Kidney glomerular epithelial cell (primary cell): Measurements from ENCODE around the gene CCDC152.

Source experiments
- DNase-seq: peaks from one replicate; lab custom pipeline; 2025; lab: John Stamatoyannopoulos, UW

Gene CCDC152

DNA sequence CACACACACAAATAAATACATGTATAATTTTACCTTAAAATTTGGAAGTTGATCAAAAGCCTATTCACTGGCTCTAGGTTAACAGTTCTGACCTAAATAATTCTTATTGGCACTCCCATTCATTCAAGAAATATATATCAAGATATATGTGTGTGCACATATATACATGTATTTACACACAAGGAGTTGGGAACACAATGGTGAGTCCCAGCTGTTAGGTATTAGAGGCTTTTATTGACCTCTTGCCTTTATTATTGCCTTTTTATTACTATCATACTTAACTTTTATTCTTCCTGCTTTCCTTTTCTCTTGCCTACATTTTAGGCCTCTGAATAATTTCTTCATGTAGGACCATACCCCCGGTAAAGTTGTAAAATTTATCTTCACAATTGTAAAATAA, 25.0 kb downstream of the CCDC152 start:
- no peak for DNase-seq

DNA sequence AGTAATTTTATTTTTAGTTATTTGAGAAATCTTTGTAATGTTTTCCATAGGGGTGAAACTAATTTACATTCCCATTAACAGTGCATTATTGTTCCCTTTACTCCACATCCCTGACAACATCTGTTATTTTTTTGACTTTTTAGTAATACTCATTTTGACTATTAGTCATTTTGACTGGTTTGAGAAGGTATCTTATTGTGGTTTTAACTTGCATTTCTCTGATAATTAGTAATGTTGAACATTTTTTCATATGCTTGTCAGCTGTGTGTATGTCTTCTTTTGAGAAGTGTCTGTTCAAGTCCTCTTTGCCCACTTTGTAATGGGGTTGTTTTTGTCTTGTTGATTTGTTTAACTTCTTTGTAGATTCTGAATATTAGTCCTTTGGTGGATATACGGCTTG, 27.5 kb downstream of the CCDC152 start:
- no peak for DNase-seq

DNA sequence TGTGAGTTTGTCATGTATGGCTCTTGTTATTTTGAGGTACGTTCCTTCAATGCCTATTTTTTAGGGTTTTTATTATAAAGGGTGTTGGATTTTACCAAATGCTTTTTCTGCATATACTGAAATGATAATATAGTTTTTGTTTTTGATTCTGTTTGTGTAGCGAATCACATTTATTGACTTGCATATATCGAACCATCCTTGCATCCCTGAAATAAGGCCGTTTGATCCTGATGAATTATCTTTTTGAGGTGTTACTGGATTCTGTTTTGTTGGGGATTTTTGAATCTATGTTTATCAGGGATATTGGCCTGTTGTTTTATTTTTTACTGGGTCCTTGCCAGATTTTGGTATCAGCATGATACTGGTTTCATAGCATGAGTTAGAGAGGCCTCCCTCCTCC, 29.1 kb downstream of the CCDC152 start:
- no peak for DNase-seq

DNA sequence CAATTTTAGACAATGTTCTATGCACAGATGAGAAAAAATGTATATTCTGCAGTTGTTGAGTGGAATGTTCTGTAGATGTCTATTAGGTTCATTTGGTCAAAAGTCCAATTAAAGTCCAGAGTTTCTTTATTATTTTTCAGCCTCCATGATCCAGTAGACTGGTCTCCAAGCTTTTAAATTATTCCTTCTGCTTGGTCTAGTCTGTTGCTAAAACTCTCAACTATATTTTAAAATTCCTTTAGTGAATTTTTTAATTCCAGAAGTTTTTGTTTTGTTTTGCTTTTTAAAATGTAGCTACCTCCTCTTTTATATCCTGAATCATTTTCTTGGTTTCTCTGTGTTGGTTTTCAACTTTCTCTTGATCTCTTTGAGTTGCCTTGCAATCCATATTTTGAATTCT, 30.5 kb downstream of the CCDC152 start:
- DNase-seq, result no peak

DNA sequence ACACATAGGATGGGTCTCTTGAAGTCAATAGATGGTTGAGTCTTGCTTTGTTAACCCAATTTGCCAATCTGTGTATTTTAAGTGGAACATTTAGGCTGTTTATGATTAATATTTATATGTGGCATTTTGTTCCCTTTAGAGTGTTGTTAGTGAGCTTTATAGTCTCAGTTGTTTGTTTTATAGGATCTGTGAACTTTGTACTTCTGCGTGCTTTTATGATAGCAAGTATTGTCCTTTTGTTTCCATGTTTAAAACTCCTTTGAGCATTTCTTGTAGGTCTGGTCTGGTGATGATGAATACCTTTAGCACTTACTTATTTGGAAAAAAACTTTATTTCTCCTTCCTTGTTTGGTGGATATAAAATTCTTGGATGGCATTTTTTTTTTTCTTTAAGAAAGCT, 31.2 kb downstream of the CCDC152 start:
- no peak for DNase-seq

DNA sequence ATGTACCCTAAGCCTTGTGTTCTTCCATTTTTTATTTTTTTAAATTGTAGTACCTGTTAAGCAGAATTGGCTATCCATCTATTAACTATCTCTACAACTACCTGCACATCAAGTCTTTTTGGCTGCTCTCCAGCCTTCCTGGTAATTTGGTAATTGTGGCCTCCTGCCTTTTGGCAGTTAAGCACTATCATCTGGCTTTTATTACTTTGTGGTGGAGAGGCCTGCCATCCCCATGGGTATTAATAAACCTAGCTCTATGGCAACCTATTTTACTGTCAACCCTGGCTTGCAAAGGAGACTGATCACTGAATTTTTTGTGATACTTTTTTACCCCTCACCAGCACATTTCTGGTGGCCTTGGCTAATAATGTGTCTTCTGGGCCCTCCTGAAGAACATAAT, 34.5 kb downstream of the CCDC152 start:
- no peak for DNase-seq

DNA sequence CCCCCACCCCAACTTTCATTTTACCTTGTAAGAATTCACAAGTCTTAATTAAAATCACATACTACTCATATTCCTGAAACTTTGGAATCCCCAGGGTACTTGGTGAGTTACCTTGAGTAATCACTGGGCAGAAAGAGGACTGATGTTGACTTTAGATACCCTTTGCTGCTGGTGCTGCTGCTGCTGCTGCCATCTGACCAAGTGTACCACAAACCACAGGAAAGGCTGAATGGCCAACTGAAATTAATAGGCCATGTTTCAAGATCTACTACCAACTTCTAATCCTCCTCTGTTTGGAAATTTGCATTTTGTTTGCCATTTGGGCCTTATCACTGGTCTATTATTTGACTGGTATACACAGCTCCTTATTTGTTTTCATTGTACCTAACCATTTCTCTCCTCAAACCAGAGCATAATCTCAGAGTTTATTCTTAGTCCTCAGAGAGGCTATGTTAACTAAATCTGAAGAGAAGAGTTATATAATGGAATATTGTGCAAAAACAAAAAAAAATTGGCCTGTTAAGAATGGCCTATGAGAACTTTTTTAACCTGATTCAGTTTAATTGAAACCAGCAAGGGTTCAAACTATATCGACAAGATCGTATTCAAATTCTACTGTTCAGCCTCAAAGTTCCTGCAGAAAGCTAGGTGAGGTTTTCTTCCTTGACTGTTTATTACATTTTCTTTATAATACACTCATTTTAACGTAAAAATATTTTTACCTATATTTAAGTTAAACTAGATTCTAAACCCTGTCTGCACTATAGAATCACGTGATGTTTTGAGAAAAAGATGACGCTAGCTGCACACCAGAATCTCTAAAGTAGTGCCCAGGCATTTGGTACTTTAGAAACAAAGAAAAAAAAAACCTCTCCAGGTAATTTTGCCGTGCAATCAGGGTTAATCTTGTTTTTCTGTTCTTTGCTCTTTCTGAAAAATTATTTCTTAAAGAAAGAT, 41.9 kb downstream of the CCDC152 start:
- no peak for DNase-seq

DNA sequence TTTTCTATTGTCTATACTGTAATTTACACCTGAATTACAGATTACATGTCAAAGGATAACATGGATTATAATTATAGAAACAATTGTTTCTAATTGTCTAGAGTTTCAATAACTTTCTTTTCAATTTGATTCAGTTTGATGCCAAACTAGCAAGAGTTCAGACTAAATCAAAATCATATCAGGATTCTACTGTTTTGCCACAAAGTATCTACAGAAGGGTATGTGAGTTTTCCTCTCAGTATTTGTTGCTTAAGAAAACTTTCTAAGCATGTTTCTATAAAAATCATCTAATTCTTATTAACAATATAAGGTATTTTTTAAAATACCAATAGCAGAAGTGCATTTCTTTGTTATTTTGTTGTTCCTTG, 42.6 kb downstream of the CCDC152 start:
- no peak for DNase-seq

DNA sequence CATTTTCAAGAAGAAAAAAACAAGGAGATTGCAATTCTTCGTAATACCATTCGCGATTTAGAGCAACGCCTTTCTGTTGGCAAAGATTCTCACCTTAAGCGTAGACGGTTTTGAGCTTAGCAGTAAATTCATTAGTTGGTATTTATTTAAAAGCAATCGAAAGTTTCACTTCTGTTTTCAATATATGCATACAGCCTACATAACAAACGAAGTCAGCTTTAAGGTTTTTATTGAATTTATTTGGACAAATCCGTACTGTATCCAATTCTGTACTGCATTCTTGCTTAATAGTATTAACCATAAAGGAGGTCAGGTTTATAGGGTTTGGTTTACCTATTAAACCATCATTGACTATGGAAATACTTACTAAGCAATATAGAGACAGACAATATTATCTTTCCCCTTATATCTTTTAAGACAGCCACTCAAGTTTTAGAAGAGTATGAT, 43.1 kb downstream of the CCDC152 start:
- DNase-seq, result no peak

DNA sequence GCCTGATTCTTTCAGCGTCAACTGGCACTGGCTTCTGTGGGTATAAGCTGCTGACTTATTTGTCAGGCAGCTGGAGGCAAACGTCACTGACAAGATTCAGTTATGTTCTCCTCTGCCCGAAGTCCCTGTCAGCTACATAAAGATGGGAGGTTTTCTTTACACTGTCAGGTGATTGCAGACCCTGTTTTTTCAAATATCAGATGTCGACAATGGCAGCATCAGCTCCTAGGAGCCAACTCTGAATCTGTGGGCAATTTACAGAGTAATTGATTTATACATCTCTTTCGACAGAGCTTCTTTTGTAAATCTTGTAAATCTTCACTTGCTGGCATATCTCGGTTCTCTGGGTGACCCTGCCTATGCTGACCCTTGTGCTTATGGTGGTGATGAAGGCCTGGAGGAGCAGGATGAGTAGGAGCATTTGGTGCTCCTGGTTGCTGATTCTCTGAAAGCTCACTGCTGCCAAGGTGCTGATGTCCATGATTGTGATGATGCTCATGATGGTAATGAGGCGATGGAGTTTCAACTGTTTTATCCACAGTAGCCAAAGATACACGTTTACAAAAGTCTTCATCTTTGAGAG, 44.2 kb downstream of the CCDC152 start:
- DNase-seq, result no peak

DNA sequence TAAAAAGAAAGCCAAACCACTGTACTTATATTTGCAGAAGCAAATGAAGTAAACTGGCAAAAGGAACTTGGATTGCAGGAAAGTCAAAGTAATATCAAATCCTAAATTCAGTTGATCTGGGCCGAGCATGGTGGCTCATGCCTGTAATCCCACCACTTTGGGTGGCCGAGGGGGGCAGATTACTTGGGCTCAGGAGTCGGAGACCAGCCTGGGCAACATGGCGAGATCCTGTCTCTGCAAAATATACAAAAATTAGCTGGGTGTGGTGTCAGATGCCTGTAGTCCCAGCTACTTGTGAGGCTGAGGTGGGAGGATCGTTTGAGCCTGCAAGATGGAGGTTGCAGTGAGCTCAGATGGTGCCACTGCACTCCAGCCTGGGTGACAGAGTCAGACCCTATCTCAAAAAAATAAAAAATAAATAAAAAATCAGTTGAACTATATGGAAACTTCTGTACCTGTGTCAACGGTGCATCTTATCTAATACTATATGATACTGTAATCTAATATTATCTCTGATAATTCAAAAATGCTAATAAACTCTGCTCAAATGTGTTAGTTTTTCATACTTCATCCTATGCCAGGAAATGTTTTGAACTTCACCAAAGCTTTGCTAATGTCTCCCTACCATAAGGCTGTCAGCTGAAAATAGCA, 45.0 kb downstream of the CCDC152 start:
- DNase-seq, result no peak

DNA sequence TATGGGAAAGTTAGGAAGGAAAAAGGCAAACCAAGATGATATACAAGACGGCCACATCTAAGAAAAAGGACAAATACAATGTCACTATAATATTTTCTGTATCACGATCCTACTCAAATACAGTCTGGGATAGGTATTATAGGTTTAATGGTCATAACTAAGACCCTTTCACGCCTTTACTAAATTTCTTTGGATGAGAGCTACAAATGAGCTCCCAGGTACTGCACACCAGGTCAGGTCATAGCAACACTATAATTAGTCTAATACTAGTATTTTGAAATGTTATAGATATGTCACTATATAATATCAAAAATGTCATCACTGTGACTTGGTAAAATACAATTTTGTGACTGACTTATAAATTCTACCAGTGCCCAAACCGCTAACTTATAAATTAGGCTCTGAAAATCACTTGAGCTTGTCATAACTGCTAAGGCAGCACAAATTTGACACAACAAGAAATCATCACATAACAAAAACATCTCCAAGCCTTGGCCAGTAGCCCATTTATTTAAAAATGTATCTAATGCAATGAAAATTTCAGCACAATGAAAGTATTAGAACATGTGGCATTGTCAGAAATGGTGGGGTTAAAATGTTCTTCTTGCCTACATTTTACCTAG, 48.2 kb downstream of the CCDC152 start:
- DNase-seq, result no peak

DNA sequence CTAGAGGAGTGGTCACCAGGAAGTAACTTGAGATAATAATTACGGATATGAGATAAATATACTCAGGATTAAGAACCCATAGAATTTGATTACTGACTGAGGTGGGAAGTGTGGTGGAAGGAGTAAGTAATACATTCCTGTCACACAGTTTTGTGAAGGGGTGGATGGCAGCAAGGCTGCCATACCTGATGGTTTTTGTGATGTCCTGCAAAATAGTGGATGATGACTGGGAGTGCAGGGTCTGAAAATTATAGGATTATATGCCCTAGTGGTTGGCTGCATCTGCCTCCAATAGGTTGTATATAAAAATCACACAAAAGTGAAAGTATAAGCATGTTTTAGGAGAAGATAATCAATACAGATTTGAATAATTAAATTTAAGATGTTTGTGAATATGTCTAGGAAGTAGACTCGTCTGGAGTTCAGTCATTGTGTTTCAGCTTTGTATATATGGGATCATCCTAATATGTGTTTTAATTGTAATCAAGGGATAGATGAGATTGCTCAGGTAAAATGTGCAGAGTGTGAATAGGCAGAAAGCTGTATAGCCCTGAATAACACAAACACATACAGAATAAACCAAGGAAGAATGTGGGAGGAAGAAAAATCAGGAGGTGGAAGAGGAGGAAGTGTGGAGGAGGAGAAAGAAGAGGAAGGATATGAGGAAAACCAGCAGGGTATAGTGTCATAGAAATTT, 49.5 kb downstream of the CCDC152 start:
- DNase-seq, result no peak

DNA sequence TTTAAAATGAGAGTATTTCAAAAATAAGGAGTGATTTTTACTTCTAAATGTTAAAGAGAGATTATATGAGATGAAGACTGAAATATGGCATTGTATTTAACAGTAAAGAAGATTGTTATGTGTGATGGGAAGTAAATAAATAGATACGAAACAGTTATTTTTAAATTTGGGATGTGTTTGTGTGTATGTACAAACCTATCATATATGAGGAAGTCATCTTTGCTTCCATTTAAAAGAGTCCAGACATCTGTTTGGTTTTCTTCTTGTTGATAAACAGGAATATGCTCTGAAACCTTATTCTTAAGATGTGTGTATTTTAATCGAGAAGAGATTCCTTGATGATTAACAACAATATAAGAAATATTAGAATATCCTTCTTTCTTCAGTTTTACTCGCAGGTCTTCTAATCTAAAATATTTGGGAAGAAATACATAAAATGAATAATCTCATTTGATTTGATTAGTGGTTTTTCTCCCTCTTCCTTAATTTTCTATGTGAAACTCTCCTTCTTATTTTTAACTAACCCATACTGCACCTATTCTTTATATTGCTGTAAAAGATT, 50.2 kb downstream of the CCDC152 start:
- DNase-seq, result no peak

DNA sequence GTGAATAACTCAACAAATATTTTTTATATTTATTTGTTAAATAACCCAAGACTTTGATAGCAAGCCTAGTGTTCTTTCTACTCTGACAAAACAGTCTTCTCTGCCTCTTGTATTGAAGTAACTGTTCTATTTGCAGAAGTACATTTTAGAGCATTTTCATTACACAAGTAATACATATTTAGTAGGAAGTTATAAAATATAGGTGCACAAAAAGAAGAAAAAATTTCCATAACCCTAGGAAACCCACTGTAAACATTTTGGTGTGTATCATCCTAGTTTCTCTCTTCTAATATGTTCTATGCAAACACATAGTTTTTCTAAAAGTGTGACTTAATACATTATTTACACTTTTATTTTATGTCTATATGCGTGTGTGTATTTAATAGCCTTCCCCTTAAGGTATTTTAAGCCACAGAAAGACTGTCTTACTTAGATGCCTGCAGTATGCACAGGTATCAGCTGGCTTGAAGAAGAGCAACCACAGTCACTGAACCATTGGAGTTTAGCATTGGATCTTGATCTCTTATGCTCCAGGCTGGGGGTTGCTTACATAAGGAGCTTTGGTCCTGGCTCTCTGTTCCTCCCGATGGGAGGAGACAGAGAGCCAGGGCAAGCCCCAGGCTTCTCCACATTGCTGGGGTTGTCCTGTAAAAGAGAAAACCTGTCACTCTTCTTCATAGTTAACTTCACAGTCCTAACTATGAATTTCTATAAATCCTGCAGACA, 51.3 kb downstream of the CCDC152 start:
- no peak for DNase-seq

DNA sequence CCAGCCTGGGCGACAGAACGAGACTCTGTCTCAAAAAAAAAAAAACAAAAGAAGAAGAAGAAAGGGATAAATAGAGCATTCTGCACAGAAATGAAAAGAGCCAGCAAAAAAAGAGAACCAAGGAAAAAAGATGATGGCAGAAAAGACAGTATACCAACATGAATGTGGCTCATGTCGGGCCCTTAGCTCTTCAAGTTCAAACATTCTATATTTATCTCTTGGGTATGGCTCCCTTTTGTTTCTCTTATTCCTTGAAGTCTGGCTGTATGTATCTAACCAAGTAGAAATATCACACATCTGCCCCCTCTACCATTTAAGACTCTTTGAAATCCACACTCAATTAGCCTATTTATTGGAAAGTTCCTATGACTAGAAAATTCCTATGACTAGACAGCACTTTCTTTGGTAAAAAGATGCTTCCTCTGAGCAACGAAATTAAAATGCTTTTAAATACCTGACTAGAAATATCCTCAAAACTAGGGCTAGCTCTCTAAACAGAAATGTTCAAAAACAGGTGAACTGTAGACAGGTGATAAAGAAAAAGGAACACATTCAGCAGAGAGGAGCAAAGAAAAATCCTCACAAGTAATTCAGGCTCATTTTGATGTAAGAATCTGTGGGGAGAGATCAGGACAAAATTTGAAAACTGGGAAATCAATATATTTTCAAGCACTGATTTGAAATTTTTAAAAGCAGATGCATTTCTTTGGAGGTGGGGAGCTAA, 52.4 kb downstream of the CCDC152 start:
- no peak for DNase-seq

DNA sequence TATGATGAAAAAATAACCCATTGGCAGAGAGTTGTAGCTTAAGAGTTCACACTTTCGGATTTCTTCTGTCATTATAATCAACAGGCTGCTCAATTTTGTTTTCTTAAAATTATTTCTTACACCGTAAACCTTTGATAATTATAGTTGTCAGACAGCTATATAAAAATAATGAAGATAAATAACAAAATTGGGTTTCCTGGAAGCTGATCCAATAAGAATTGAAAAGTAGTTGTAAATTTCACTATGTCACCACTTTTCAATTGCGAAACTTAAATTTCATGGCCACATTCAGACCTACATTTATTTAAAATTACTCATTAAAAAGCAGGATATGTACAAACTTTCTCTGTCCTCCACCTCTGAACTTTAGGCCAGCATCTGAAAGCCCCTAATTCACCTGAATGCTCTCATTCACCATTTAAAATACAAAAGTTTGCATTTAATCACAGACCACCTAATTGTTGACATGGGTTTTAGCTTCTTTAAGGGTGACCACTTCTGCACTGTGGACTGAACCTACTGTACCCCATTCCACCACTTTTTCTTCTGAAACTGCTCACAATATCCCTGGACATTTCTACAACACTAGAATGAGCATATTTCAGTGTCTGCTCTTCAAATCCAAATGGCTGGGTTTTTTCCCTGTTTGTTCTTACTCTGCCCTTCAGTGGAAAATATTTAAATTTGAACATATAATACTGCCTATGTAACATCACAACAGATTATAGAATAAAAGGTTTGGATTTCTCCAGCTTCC, 54.4 kb downstream of the CCDC152 start:
- DNase-seq, result no peak

DNA sequence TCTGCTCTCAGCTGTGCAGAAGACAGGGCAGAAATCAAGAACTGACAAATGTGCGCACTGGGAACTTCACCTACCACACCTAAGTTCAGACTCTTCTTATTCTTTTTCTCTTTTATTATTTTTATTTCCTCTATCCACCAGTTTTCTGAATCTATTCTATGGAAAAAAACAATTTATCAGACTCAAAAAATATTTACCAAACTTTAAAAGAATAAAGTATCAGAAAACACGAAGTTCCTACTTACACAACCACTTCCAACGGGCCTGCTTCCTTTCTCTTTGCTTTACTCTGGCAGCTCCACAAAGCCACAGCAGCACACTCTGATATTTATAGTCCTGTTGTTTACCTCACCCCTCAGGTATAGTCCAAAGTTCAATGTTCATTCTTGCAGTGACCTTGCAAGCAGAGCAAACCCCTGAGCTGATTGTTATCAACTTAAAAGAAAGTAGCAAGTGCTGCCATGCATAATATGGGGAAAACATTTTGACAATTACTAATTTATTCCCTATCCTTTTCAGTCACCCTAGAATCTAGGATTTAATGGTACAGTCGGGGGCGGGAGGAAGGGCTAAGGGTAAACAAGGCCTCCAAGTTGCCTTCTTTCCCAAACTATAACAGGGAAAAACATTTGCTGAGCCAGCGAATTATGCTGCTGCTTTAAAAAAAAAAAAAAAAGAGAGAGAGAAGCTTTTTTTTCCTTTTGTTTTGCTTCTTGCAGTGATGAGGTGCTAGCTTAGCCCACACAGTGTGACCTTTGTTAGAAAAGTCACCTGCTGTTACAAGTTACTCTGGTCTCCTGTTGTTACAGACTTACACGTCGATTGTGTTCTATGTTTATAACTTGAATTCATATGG, 55.2 kb downstream of the CCDC152 start, which contains the start of gene SELENOP:
Gene SELENOP, minus strand, starts transcription at position 302 of the 856 bp plus-strand sequence. CDS start 3,539 bp downstream, outside the sequence.
- peak; percentile 69 for DNase-seq
